NAMALWA (cell line): ENCODE data around the gene FGF18.
"Not testable (repeated sequence)": the region's sequence is repeated elsewhere in the genome, so short reads cannot be mapped to it uniquely, and the experiment has no call there.

ENCODE experiments used
- DNase-seq: peaks from one replicate; pipeline ENCODE4 v3.0.0-alpha.2; 2015; ENCODE audit warnings: low spot score

FGF18 gene

GRCh38 chr5:171497494-171497893 is 78.0 kb downstream of the FGF18 start:
- DNase-seq: not testable (repeated sequence)

- no peak for DNase-seq
Observed at GRCh38 chr5:171498166-171498565, 78.7 kb downstream of the FGF18 start.

GRCh38 chr5:171499611-171500010 is 80.2 kb downstream of the FGF18 start:
- no peak for DNase-seq

GRCh38 chr5:171505473-171506043 is 86.1 kb downstream of the FGF18 start:
- DNase-seq: no peak

GRCh38 chr5:171506951-171507350 is 87.5 kb downstream of the FGF18 start:
- no peak for DNase-seq
